Mesenchymal stem cell (in vitro differentiated cells and primary cell): ENCODE data around the gene AK6.

Source experiments
- DNase-seq: peaks from one replicate; pipeline ENCODE4 v3.0.0-alpha.2; 2013
- H2AFZ ChIP-seq: one replicate; pipeline ENCODE4 v1.6.1; 2013; ENCODE audit warnings: low read depth, mild to moderate bottlenecking, control low read depth, inconsistent platforms, low read length, moderate library complexity
- H2AK5ac ChIP-seq: 2 replicates; pipeline ENCODE4 v1.6.1; 2013; ENCODE audit warnings: low read length, moderate library complexity, mild to moderate bottlenecking, inconsistent platforms; ENCODE audit not compliant: severe bottlenecking
- H2BK120ac ChIP-seq: one replicate; pipeline ENCODE4 v1.6.1; 2013; ENCODE audit warnings: low read depth, mild to moderate bottlenecking, inconsistent platforms, low read length, moderate library complexity
- H2BK12ac ChIP-seq, 2 experiments: one replicate each; pipeline ENCODE4 v1.6.1; 2013; ENCODE audit warnings: inconsistent platforms in 2 of 2, low read length in 2 of 2, mild to moderate bottlenecking in 2 of 2, moderate library complexity in 2 of 2, control low read depth in 1 of 2
- H2BK15ac ChIP-seq: one replicate; pipeline ENCODE4 v1.6.1; 2013; ENCODE audit warnings: mild to moderate bottlenecking, low read depth, inconsistent platforms; ENCODE audit not compliant: poor library complexity, severe bottlenecking
- H2BK5ac ChIP-seq: 2 replicates; pipeline ENCODE4 v1.6.1; 2013; ENCODE audit warnings: low read depth, mild to moderate bottlenecking, low read length, control low read depth, inconsistent platforms; ENCODE audit not compliant: poor library complexity, severe bottlenecking
- H3K14ac ChIP-seq, 2 experiments: one replicate each; pipeline ENCODE4 v1.6.1; 2013; ENCODE audit warnings: inconsistent platforms in 2 of 2, low read length in 2 of 2, control low read depth in 1 of 2, mild to moderate bottlenecking in 1 of 2, moderate library complexity in 1 of 2
- H3K18ac ChIP-seq, 2 experiments: one replicate each; pipeline ENCODE4 v1.6.1; 2013; ENCODE audit warnings: inconsistent platforms in 2 of 2, low read length in 2 of 2, control low read depth in 1 of 2, low read depth in 1 of 2, mild to moderate bottlenecking in 1 of 2
- H3K23ac ChIP-seq, 2 experiments: one replicate each; pipeline ENCODE4 v1.6.1; 2013; ENCODE audit warnings: inconsistent platforms in 2 of 2, low read length in 2 of 2, mild to moderate bottlenecking in 2 of 2, moderate library complexity in 2 of 2, control low read depth in 1 of 2
- H3K27ac ChIP-seq: 2 replicates; pipeline ENCODE4 v1.5.1; 2013; ENCODE audit warnings: mild to moderate bottlenecking, moderate library complexity, low read length, control low read depth, inconsistent platforms; ENCODE audit not compliant: poor library complexity, severe bottlenecking
- H3K27me3 ChIP-seq, 2 experiments: 2 replicates each; pipeline versions ENCODE4 v1.6.1 to v1.7.0; 2013; ENCODE audit warnings: low read length in 2 of 2, mild to moderate bottlenecking in 2 of 2, moderate library complexity in 2 of 2, control low read depth in 1 of 2, inconsistent platforms in 1 of 2; ENCODE audit not compliant: control insufficient read depth in 1 of 2, insufficient read depth in 1 of 2
- H3K36me3 ChIP-seq, 2 experiments: 2 replicates each; pipeline versions ENCODE4 v1.6.1 to v1.7.0; 2013; ENCODE audit warnings: low read length in 2 of 2, control low read depth in 1 of 2, inconsistent platforms in 1 of 2, low read depth in 1 of 2, mild to moderate bottlenecking in 1 of 2; ENCODE audit not compliant: insufficient read depth in 2 of 2, control insufficient read depth in 1 of 2
- H3K4ac ChIP-seq, 2 experiments: one replicate each; pipeline ENCODE4 v1.6.1; 2013; ENCODE audit warnings: inconsistent platforms in 2 of 2, low read length in 2 of 2, mild to moderate bottlenecking in 2 of 2, moderate library complexity in 2 of 2, control low read depth in 1 of 2, low read depth in 1 of 2
- H3K4me1 ChIP-seq: 2 replicates; pipeline ENCODE4 v1.6.1; 2013; ENCODE audit warnings: low read depth, low read length, control low read depth; ENCODE audit not compliant: control insufficient read depth, insufficient read depth
- H3K4me2 ChIP-seq: 2 replicates; pipeline ENCODE4 v1.6.1; 2013; ENCODE audit warnings: low read length, mild to moderate bottlenecking, inconsistent platforms; ENCODE audit not compliant: poor library complexity, severe bottlenecking
- H3K4me3 ChIP-seq, 2 experiments: 2 replicates each; pipeline versions ENCODE4 v1.5.1 to v1.7.0; 2013; ENCODE audit warnings: low read length in 2 of 2, mild to moderate bottlenecking in 2 of 2, control low read depth in 1 of 2, low read depth in 1 of 2; ENCODE audit not compliant: insufficient read depth in 1 of 2
- H3K79me1 ChIP-seq: replicated peaks from 2 replicates; pipeline ENCODE4 v1.6.1; 2013; ENCODE audit warnings: mild to moderate bottlenecking, control low read depth, low read length, inconsistent platforms; ENCODE audit not compliant: poor library complexity, severe bottlenecking
- H3K9ac ChIP-seq: 2 replicates; pipeline ENCODE4 v1.7.0; 2013; ENCODE audit warnings: mild to moderate bottlenecking, low read length, moderate library complexity
- H3K9me3 ChIP-seq: 2 replicates; pipeline ENCODE4 v1.7.0; 2013; ENCODE audit warnings: mild to moderate bottlenecking, low read length; ENCODE audit not compliant: control insufficient read depth
- H4K8ac ChIP-seq: one replicate; pipeline ENCODE4 v1.6.1; 2013; ENCODE audit warnings: inconsistent platforms, mild to moderate bottlenecking, low read length, moderate library complexity
- H4K91ac ChIP-seq: one replicate; pipeline ENCODE4 v1.6.1; 2013; ENCODE audit warnings: mild to moderate bottlenecking, low read length, inconsistent platforms
- WGBS: methylation state at CpG from one replicate; pipeline ENCODE4 v1.1.7; 2013; ENCODE audit warnings: mixed read lengths; 5-methylcytosine and 5-hydroxymethylcytosine counted together

AK6 gene

DNA sequence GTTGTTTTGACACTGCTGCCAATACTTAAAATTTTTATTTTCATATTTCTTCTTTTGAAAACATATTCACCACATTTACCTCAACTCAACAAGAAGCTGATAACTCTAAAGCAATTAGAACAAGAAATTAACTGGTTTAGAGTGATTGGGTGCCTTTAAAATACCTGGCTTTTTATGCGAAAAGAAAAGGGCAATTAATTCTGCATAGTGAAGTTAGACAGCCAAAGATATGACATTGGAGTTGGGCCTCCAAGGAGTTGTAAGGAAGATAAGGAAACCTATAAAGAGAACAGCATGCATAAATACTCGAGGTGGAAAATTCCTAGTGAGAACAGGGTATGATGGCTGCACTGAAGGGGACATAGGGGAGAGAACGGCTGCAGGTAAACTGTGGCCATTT is 9.6 kb downstream of the AK6 start:
- Histone ChIP-seq H4K8ac (no peak overlapping the region), H2BK5ac (no peak overlapping the region), H3K27me3 (no peaks in the 10 kb centered on the region), H2AK5ac (no peak overlapping the region), H2BK120ac (no peak overlapping the region), H4K91ac (no peak overlapping the region), H3K27ac (no peak overlapping the region), H3K14ac (no peak overlapping the region), H3K4ac (no peak overlapping the region), H3K9me3 (no peaks in the 10 kb centered on the region), H2AFZ (no peak overlapping the region), H3K23ac (no peak overlapping the region), H2BK15ac (no peak overlapping the region), H3K18ac (no peak overlapping the region), H3K4me3 (no peak overlapping the region), H3K4me1 (no peaks in the 10 kb centered on the region), H3K79me1 (peaks cover 22% of the 10 kb centered on the region), H3K4me2 (no peak overlapping the region), H3K9ac (no peak overlapping the region), H2BK12ac (no peak overlapping the region), H3K36me3 (peaks cover 19 to 70% of the 10 kb centered on the region in 2 experiments)
- over 99% methylated on average over 3 of the region's 3 CpGs for WGBS
- no peak for DNase-seq

DNA sequence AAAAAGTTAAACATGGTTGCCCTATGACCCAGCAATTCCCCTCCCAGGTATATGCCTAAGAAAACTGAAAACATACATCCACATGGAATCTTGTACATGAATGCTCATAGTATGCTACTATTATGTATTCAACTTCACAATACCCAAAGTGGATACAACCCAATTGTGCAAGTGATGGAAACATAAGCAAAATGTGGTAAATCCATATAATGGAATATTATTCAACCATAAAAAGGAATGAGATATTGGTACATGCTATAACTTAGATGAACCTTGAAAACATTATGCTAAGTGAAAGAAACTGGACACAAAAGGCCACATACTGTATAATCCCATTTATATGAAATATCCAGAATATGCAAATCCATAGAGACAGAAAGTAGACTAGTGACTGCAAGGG is 18.7 kb downstream of the AK6 start:
- Histone ChIP-seq H2BK5ac (no peak overlapping the region), H3K23ac (no peak overlapping the region), H3K14ac (no peak overlapping the region), H3K4me3 (no peak overlapping the region), H2AFZ (no peak overlapping the region), H2BK120ac (no peak overlapping the region), H2BK12ac (no peak overlapping the region), H3K9ac (no peak overlapping the region), H3K4me1 (no peaks in the 10 kb centered on the region), H3K4me2 (no peak overlapping the region), H3K27ac (no peak overlapping the region), H3K36me3 (peaks cover 20 to 59% of the 10 kb centered on the region in 2 experiments), H3K79me1 (peaks cover 8% of the 10 kb centered on the region), H3K27me3 (no peaks in the 10 kb centered on the region), H2AK5ac (no peak overlapping the region), H4K8ac (no peak overlapping the region), H2BK15ac (no peak overlapping the region), H3K4ac (no peak overlapping the region), H3K9me3 (no peaks in the 10 kb centered on the region), H4K91ac (no peak overlapping the region), H3K18ac (no peak overlapping the region)
- DNase-seq, result no peak

DNA sequence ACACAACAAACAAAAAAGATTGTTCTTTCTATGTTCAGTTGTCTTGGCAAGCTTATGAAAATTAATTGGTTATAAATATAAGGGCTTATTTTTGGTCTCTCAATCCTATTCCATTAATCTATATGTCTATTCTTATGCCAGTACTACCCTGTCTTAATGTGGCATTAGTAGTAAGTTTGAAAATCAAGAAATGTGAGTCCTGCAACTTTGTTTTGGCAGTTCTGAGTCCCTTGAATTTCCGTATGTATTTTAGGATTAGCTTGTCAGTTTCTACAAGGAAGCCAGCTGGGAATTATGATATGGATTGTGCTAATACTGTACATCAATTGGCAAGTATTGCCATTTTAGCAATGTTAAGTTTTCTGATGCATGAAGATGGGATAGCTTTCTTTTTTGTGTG is 26.2 kb downstream of the AK6 start:
- Histone ChIP-seq H3K36me3 (no peaks in the 10 kb centered on the region), H3K79me1 (no peaks in the 10 kb centered on the region), H3K27me3 (no peaks in the 10 kb centered on the region), H2BK12ac (no peak overlapping the region), H2BK15ac (no peak overlapping the region), H3K4me2 (no peak overlapping the region), H3K9me3 (no peaks in the 10 kb centered on the region), H3K9ac (no peak overlapping the region), H3K4ac (no peak overlapping the region), H4K91ac (no peak overlapping the region), H3K27ac (no peak overlapping the region), H2AFZ (no peak overlapping the region), H3K23ac (no peak overlapping the region), H2BK120ac (no peak overlapping the region), H2AK5ac (no peak overlapping the region), H3K18ac (no peak overlapping the region), H4K8ac (no peak overlapping the region), H3K4me3 (no peak overlapping the region), H2BK5ac (no peak overlapping the region), H3K4me1 (no peaks in the 10 kb centered on the region), H3K14ac (no peak overlapping the region)
- DNase-seq, result no peak
- 92% methylated on average over 1 of the region's 1 CpG for WGBS

DNA sequence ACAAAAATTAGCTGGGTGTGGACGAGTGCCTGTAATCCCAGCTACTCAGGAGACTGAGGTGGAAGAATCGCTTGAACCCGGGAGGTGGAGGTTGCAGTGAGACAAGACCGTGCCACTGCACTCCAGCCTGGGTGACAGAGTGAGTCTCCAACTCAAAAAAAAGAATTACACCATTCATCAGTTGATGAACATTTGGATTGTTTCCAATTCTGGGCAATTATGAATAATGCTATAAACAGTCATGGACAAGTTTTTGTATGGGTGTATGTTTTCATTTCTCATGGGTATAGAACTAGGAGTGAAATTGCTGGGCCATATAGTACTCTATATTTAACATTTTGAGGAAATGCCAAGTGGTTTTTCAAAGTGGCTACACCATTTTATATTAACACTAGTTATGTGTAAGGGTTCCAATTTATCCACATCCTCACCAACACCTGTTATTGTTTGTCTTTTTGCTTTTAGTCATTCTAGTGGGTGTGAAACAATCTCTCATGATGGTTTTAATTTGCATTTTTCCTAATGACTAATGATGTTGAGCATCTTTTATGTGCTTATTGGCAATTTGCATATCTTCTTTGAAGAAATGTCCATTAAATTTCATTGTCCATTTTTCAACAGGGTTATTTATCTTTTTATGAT is 27.7 kb downstream of the AK6 start:
- no peak overlapping the region for H4K8ac ChIP-seq
- H3K18ac ChIP-seq, result no peak overlapping the region
- no peak overlapping the region for H2BK12ac ChIP-seq
- H3K79me1 ChIP-seq, result no peaks in the 10 kb centered on the region
- H3K4me1 ChIP-seq, result no peaks in the 10 kb centered on the region
- WGBS, result 94% methylated on average over 3 of the region's 4 CpGs
- no peak for DNase-seq
- no peak overlapping the region for H3K27ac ChIP-seq
- no peak overlapping the region for H2BK5ac ChIP-seq
- no peak overlapping the region for H4K91ac ChIP-seq
- H3K9me3 ChIP-seq, result no peaks in the 10 kb centered on the region
- H2BK15ac ChIP-seq, result no peak overlapping the region
- no peak overlapping the region for H2AK5ac ChIP-seq
- no peak overlapping the region for H3K14ac ChIP-seq
- H3K36me3 ChIP-seq, result no peaks in the 10 kb centered on the region
- H3K4ac ChIP-seq, result no peak overlapping the region
- H3K27me3 ChIP-seq, result no peaks in the 10 kb centered on the region
- no peak overlapping the region for H2BK120ac ChIP-seq
- no peak overlapping the region for H2AFZ ChIP-seq
- no peak overlapping the region for H3K4me2 ChIP-seq
- H3K23ac ChIP-seq, result no peak overlapping the region
- no peak overlapping the region for H3K9ac ChIP-seq
- no peak overlapping the region for H3K4me3 ChIP-seq
